G401.6 (cell line): ENCODE measurements around the gene CARMIL1.

Source experiments
- FAIRE-seq: peaks from 2 replicates; lab custom pipeline; 2012; peaks lifted over from hg19 to GRCh38; lab: Jason Lieb, UNC

The CARMIL1 gene

GRCh38 chr6:25446830-25447569, 167.8 kb downstream of the CARMIL1 start:
- FAIRE-seq: no peak

GRCh38 chr6:25447570-25447929, 168.4 kb downstream of the CARMIL1 start:
- no peak for FAIRE-seq

DNA sequence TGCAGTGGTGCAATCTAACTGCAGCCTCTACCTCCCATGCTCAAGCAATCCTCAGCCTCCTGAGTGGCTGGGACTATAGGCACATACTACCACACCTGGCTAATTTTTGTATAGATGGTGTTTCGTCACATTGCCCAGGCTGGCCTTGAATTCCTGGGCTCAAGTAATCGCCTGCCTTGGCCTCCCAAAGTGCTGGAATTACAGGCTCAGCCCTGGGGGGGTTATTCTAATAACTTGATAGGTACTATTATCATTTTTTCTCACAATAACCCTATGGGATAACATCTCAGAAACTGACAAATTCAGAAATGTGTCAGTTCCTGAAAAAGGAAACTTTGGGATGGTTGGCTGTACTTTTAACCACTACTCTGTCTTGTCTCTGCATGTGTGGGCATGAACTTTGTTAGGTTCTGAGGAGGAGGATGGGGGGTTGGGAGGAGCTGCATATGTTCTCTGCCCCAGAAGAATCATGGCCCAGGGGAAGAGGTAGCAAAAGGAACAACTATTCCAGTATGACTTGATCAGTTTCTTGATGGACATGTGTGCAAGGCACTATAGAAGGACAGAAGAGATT, 169.9 kb downstream of the CARMIL1 start:
- FAIRE-seq: no peak

GRCh38 chr6:25449774-25450173, 170.6 kb downstream of the CARMIL1 start:
- FAIRE-seq: no peak

GRCh38 chr6:25450469-25451198, 171.5 kb downstream of the CARMIL1 start:
- no peak for FAIRE-seq

DNA sequence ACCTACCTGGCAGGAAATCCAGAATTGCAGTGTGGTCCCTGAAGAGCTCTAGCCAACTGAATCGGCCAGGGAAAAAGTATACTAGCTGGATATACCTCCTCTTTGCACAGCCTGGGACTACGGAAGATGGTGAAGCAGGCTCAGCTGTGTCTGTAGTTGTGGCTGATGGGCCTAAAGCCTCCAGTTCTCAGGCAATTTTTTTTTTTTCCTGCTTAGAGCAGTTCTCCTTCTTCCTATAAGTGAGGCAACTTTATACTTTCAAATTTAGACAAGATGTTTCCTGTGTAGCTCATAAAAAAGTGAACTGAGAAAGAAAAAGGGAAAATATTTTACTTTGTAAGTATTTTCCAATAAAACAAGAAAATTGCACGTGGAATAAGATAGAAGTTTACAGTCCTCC, 172.9 kb downstream of the CARMIL1 start:
- no peak for FAIRE-seq

GRCh38 chr6:25453288-25453687, 174.1 kb downstream of the CARMIL1 start:
- no peak for FAIRE-seq

DNA sequence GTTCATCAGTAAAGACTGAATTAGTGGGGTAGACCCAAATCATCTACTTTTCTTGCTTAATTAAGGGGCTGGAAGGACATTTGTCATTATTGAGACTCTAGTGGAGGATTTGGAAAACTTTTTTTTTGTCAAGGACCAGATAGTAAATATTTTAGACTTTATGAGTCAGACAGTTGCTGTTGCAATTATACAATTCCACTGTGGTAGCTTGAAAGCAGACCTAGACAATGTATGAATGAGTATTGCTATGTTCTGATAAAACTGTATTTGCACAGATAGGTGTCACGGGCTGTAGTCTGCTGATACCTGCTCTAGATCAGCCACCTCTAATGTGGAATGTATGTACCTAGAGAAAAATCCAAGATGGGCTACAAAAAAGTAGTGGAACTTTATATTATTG, 175.0 kb downstream of the CARMIL1 start:
- FAIRE-seq: no peak

DNA sequence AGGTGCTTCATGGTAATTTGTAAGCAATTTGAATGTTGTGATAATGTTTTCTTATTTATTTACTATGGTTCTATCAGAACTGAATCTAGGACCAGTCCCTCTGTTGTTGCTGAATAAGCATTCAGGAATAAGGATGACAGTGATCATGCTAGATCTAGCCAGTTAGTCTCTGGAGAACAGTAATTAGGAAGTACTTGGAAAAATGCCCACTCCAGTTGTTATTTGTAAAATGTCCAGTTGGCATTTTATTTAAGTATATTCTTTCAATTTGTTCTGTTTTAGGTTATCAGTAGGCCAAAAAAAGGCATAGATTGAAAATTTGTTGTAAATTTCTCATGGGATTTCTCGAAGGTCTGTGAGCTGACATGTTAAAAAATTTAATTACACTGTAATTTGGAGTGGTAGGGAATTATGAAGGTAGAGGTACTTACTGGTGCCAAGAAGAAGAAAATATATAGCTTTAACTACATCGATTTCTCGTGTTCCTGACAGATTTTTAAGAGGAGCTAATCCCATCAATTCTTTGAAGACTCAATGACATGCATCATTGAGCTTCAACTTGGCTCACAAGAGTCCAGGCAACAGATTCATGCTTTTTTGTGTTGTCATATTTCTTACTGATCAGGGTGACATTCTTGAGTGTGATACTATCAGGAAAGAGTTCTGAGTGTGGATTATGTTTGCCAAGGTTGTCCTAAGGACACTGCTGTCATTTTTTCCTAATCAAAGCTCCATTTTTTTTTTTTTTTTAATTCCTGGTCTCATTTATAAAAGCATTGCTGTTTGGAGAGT, 177.3 kb downstream of the CARMIL1 start:
- FAIRE-seq: no peak

- no peak for FAIRE-seq
Observed at GRCh38 chr6:25457516-25457915, 178.3 kb downstream of the CARMIL1 start.

- no peak for FAIRE-seq
Observed at GRCh38 chr6:25458485-25458884, 179.3 kb downstream of the CARMIL1 start.

GRCh38 chr6:25462235-25462897, 183.2 kb downstream of the CARMIL1 start:
- no peak for FAIRE-seq

DNA sequence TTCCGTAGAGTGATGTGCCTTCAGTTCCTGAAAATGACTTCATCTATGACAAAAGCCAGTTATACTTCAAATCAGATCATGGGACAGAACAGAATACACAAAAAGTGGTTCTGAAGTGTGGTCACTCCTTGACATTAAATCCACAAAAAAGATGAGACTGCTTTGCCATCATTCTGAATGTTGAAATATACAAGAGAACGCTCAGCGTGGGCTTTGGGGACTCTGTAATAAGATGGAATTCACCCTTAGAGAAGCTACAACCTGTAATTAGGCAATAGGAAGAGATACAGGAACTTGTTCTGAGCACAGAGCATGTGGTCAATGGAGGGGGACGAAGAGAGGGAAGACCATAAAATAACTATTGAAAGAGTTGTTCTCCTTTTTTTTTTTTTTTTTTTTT, 184.3 kb downstream of the CARMIL1 start:
- no peak for FAIRE-seq

- FAIRE-seq: no peak
Observed at GRCh38 chr6:25464225-25464624, 185.1 kb downstream of the CARMIL1 start.

DNA sequence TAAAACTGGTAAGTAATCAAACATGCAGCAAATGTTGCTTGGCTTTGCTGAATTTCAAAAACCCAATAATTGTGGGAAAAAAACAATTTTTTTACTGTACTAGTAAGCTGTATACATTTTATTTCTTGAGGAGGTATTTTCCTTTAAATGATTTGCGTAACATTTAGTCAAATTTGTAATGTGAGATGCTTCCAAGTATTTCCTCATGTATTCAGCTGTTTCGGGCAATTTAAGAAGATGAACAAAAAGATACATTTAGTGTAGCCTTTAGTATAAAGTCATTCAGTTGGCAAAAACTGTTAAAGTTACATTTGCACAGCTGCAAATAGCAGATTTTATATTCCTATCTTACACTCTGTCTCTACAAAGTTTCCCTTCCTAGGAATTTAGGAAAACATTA, 186.8 kb downstream of the CARMIL1 start:
- FAIRE-seq: no peak

- no peak for FAIRE-seq
Observed at GRCh38 chr6:25468881-25469280, 189.7 kb downstream of the CARMIL1 start.

- no peak for FAIRE-seq
Observed at GRCh38 chr6:25469797-25470388, 190.7 kb downstream of the CARMIL1 start.

DNA sequence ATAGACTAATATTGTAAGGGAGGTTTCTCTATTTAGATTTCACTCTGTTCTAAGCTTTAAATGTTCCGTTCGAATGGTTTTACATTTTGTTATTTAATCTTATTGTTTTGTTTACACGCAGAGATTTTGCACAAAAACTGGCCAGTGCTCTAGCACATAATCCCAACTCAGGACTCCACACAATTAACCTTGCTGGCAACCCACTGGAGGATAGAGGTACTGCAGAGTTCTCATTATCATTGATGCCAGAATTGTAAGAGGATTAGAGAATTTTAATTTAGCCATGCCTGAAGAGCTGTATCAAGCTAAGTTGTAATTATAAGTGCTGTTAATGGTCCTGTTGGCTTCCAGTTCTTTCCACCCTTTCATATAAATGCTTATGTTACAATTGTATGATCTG, 193.1 kb downstream of the CARMIL1 start:
- no peak for FAIRE-seq

GRCh38 chr6:25472906-25473305, 193.7 kb downstream of the CARMIL1 start:
- no peak for FAIRE-seq

GRCh38 chr6:25473447-25473846, 194.3 kb downstream of the CARMIL1 start:
- FAIRE-seq: no peak

- no peak for FAIRE-seq
Observed at GRCh38 chr6:25476126-25476525, 197.0 kb downstream of the CARMIL1 start.
